Thyroid gland (tissue), 4 donors: Measurements from ENCODE around the gene YPEL3.

ENCODE experiments used
- POLR2A ChIP-seq, 2 donors: fragments of 450-650 bp; IDR thresholded peaks; one replicate each; pipeline ENCODE4 v1.6.1; 2017; ENCODE audit warnings: antibody characterized with exemption in 2 of 2, mild to moderate bottlenecking in 2 of 2, moderate library complexity in 1 of 2
- TF ChIP-seq, protein P1 (sequence below), 6 experiments: fragments of 200-600 bp in 3 of 6; fragments of 450-650 bp in 3 of 6; sonication (generic) in 3 of 6; IDR thresholded peaks; one replicate each; pipeline ENCODE4 v1.5.1; 2016 to 2019; ENCODE audit warnings: antibody characterized with exemption in 6 of 6, mild to moderate bottlenecking in 2 of 6, inconsistent platforms in 1 of 6, moderate library complexity in 1 of 6

DNA sequence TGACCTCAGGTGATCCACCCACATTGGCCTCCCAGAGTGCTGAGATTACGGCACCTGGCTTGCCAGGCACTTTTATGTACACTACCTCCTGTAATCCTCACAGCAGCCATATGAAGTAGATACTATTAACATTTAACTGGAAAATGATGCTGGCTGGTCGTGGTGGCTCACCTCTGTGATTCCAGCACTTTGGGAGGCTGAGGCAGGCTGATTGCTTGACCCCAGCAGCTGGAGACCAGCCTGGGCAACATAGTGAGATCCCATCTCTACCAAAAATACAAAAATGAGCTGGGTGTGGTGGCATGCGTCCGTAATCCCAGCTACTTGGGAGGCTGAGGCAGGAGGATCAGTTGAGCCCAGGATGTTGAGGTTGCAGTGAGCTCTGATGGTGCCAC, 29.0 kb upstream of the YPEL3 start:
- no peak for TF ChIP-seq POLR2A (IDR thresholded peaks at IDR 0.05)
- TF ChIP-seq, protein P1, sequence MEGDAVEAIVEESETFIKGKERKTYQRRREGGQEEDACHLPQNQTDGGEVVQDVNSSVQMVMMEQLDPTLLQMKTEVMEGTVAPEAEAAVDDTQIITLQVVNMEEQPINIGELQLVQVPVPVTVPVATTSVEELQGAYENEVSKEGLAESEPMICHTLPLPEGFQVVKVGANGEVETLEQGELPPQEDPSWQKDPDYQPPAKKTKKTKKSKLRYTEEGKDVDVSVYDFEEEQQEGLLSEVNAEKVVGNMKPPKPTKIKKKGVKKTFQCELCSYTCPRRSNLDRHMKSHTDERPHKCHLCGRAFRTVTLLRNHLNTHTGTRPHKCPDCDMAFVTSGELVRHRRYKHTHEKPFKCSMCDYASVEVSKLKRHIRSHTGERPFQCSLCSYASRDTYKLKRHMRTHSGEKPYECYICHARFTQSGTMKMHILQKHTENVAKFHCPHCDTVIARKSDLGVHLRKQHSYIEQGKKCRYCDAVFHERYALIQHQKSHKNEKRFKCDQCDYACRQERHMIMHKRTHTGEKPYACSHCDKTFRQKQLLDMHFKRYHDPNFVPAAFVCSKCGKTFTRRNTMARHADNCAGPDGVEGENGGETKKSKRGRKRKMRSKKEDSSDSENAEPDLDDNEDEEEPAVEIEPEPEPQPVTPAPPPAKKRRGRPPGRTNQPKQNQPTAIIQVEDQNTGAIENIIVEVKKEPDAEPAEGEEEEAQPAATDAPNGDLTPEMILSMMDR (IDR thresholded peaks at IDR 0.05), result no peak
